Endothelial cell of umbilical vein (primary cell): Measurements from ENCODE around the gene R3HCC1L. TPM values are rescaled to one million over a fixed set of nuclear protein-coding genes. Genes with fewer than 3 reads are reported as not detected.
"Not testable (repeated sequence)": the region's sequence is repeated elsewhere in the genome, so short reads cannot be mapped to it uniquely, and the experiment has no call there.

Experiments
- BruUV-seq: library from RNA; stranded (reverse); fragments of 400-500 nt; replicated peaks from 2 replicates; lab custom pipeline; 2021; lab: Mats Ljungman, UMichigan
- CTCF ChIA-PET: fragments of 300-600, 350-600 bp; sonication (Branson Sonifier 250); formaldehyde crosslinking; loops from one replicate; lab custom pipeline; 2021; ENCODE audit warnings: antibody characterized with exemption, inconsistent platforms; lab: Charles Lee
- POLR2A ChIA-PET: fragments of 300-600, 350-600 bp; sonication (Branson Sonifier 250); formaldehyde crosslinking; loops from one replicate; lab custom pipeline; 2021; ENCODE audit warnings: antibody characterized with exemption, inconsistent platforms; lab: Charles Lee
- DNase-seq: peaks from one replicate; pipeline ENCODE4 v3.0.0-alpha.2; 2011; ENCODE audit warnings: low read depth, low spot score
- FAIRE-seq: peaks from 2 replicates; lab custom pipeline; 2011; peaks lifted over from hg19 to GRCh38; lab: Jason Lieb, UNC
- H2AFZ ChIP-seq: 2 replicates; pipeline ENCODE4 v1.6.0; 2012; ENCODE audit warnings: low read depth, low read length, control low read depth, inconsistent platforms
- H3K27ac ChIP-seq: 2 replicates; pipeline ENCODE4 v1.5.1; 2011; ENCODE audit warnings: low read depth, mild to moderate bottlenecking, control low read depth, low read length, moderate library complexity; ENCODE audit not compliant: insufficient read depth
- H3K27me3 ChIP-seq, 2 experiments: 2 replicates each; pipeline versions ENCODE4 v1.6.0 to v1.6.1; 2011; ENCODE audit warnings: low read length in 2 of 2, mixed read lengths in 1 of 2; ENCODE audit not compliant: control insufficient read depth in 2 of 2, insufficient read depth in 2 of 2
- H3K36me3 ChIP-seq, 2 experiments: 2 replicates in 1 of 2; 3 replicates in 1 of 2; pipeline ENCODE4 v1.5.1; 2011; ENCODE audit warnings: low read length in 2 of 2, mild to moderate bottlenecking in 1 of 2, moderate library complexity in 1 of 2; ENCODE audit not compliant: control insufficient read depth in 2 of 2, insufficient read depth in 2 of 2; ENCODE audit errors: extremely low read depth in 1 of 2
- H3K4me1 ChIP-seq: 3 replicates; pipeline ENCODE4 v1.5.1; 2011; ENCODE audit warnings: mild to moderate bottlenecking, low read length; ENCODE audit not compliant: control insufficient read depth, insufficient read depth; ENCODE audit errors: extremely low read depth
- H3K4me2 ChIP-seq: 2 replicates; pipeline ENCODE4 v1.6.1; 2011; ENCODE audit warnings: low read length, control low read depth, mixed read lengths; ENCODE audit not compliant: insufficient read depth
- H3K4me3 ChIP-seq, 3 experiments: fragments of 200-600 bp in 1 of 3; sonication (generic), shearing (Covaris generic) in 1 of 3; replicated peaks in 1 of 3; 2 replicates each; pipeline ENCODE4 v1.5.1; 2011 to 2016; ENCODE audit warnings: control low read depth in 3 of 3, low read length in 3 of 3, mild to moderate bottlenecking in 2 of 3, inconsistent platforms in 1 of 3, low read depth in 1 of 3, moderate library complexity in 1 of 3; ENCODE audit not compliant: insufficient read depth in 1 of 3
- H3K79me2 ChIP-seq: 2 replicates; pipeline ENCODE4 v1.6.0; 2012; ENCODE audit warnings: low read length, inconsistent platforms; ENCODE audit not compliant: control insufficient read depth, insufficient read depth
- H3K9ac ChIP-seq: replicated peaks from 2 replicates; pipeline ENCODE3; 2011; ENCODE audit warnings: low read length, control low read depth; ENCODE audit not compliant: insufficient read depth; ENCODE audit errors: extremely low read depth
- H3K9me1 ChIP-seq: replicated peaks from 3 replicates; pipeline ENCODE4 v1.6.0; 2011; ENCODE audit warnings: mild to moderate bottlenecking, low read length; ENCODE audit not compliant: control insufficient read depth, insufficient read depth; ENCODE audit errors: extremely low read depth
- H3K9me3 ChIP-seq: replicated peaks from 2 replicates; pipeline ENCODE4 v1.5.1; 2012; ENCODE audit warnings: low read length, inconsistent platforms; ENCODE audit not compliant: control insufficient read depth, insufficient read depth
- H4K20me1 ChIP-seq: replicated peaks from 2 replicates; pipeline ENCODE3; 2011; ENCODE audit warnings: mild to moderate bottlenecking, low read length; ENCODE audit not compliant: control insufficient read depth, insufficient read depth; ENCODE audit errors: extremely low read depth
- CTCF ChIP-seq, 2 donors: IDR thresholded peaks; 1 replicate in 1 of 2; 2 replicates in 1 of 2; pipeline ENCODE4 v1.5.1; 2011; ENCODE audit warnings: low read length in 2 of 2, mild to moderate bottlenecking in 2 of 2, moderate library complexity in 2 of 2, control low read depth in 1 of 2, inconsistent platforms in 1 of 2, low read depth in 1 of 2; ENCODE audit not compliant: insufficient read depth in 1 of 2; ENCODE audit errors: extremely low read depth in 1 of 2
- EZH2 ChIP-seq: IDR thresholded peaks from 2 replicates; pipeline ENCODE4 v1.6.1; 2012; ENCODE audit warnings: borderline replicate concordance, low read depth, mild to moderate bottlenecking, moderate library complexity, low read length, inconsistent platforms; ENCODE audit not compliant: severe bottlenecking
- FOS ChIP-seq: IDR thresholded peaks from 2 replicates; pipeline ENCODE4 v1.6.1; 2011; ENCODE audit warnings: mild to moderate bottlenecking, low read length, moderate library complexity, borderline replicate concordance; ENCODE audit not compliant: insufficient read depth
- GATA2 ChIP-seq: IDR thresholded peaks from 2 replicates; pipeline ENCODE4 v1.7.0; 2011; ENCODE audit warnings: low read depth, mild to moderate bottlenecking, moderate library complexity, mixed read lengths, low read length; ENCODE audit not compliant: insufficient read length, insufficient read depth
- JUN ChIP-seq: IDR thresholded peaks from 2 replicates; pipeline ENCODE4 v1.6.1; 2011; ENCODE audit warnings: borderline replicate concordance, low read depth; ENCODE audit not compliant: insufficient read length, insufficient read depth
- MAX ChIP-seq: IDR thresholded peaks from 2 replicates; pipeline ENCODE4 v1.6.1; 2011; ENCODE audit not compliant: insufficient read depth, insufficient read length
- MYC ChIP-seq: IDR thresholded peaks from one replicate; pipeline ENCODE4 v1.6.1; 2011; ENCODE audit warnings: mild to moderate bottlenecking, low read depth, low read length
- POLR2A ChIP-seq: IDR thresholded peaks from 2 replicates; pipeline ENCODE4 v1.6.1; 2012; ENCODE audit warnings: low read depth, mild to moderate bottlenecking, control low read depth, low read length
- POLR2AphosphoS5 ChIP-seq: IDR thresholded peaks from 2 replicates; pipeline ENCODE4 v1.6.1; 2012; ENCODE audit warnings: low read depth, mild to moderate bottlenecking, control low read depth, low read length, moderate library complexity; ENCODE audit not compliant: insufficient read depth
- dilution Hi-C: fragments of 300-500 bp; cut with MboI; formaldehyde crosslinking; loops from one replicate; pipeline ENCODE4 v1.15.0; 2019; ENCODE audit warnings: low sequenced_read_pairs; ENCODE audit not compliant: extremely low pct_ligation_motif_present
- intact Hi-C: fragments of 100-400 bp; cut with micrococcal nuclease; formaldehyde crosslinking; loops from one replicate; pipeline ENCODE4 v1.10.0; 2022
- polyA plus RNA-seq, 4 experiments: library from polyadenylated mRNA; depleted of rRNA in 3 of 4; stranded (reverse) in 3 of 4; unstranded in 1 of 4; fragments of >200 nt; gene quantifications; 2 replicates each; pipeline versions ENCODE4 v1.2.1 to v1.2.3, GENCODE V29; 2011 to 2012; ENCODE audit warnings: missing spikeins in 1 of 4
- total RNA-seq: library from RNA; stranded (reverse); gene quantifications from 2 replicates; pipeline ENCODE4 v1.2.3, GENCODE V29; 2021

The R3HCC1L gene
- total and polyA plus RNA-seq, 2 donors (not counting 3 experiments of a cell fraction or from before 2014, with no cell fraction given) = 6.3 to 12.4 TPM

- H3K27ac ChIP-seq = peak overlapping the region; percentile 76
- peak overlapping the region; percentile 52 to 77 (median 74) for H3K4me3 ChIP-seq
- peak overlapping the region; percentile 79 for H3K4me2 ChIP-seq
- DNase-seq (peak; percentile 31), FAIRE-seq (no peak)
- ChIA-PET POLR2A (interaction anchor here (0.7 kb wide), 1 partner anchor 103 kb away, joined by 3 read pairs; no protein-coding TSS in a partner anchor), CTCF (interaction anchor here (1.2 to 1.7 kb wide), 3 partner anchors 33 to 332 kb away, joined by 4 to 7 read pairs (median 6); no protein-coding TSS in a partner anchor)
- peaks cover 6% of the 10 kb centered on the region for H3K4me1 ChIP-seq
- peaks cover 6% of the 10 kb centered on the region for H4K20me1 ChIP-seq
- BruUV-seq = no TSS peak
- peak overlapping the region; percentile 82 for H3K9ac ChIP-seq
- no peaks in the 10 kb centered on the region for H3K9me3 ChIP-seq
- intact Hi-C loops (no loop called here), dilution Hi-C loops (no loop called here)
- no peaks in the 10 kb centered on the region for H3K9me1 ChIP-seq
- no peaks in the 10 kb centered on the region for H3K27me3 ChIP-seq
- no peaks in the 10 kb centered on the region for H3K36me3 ChIP-seq
- peaks cover 48% of the 10 kb centered on the region for H3K79me2 ChIP-seq
- TF ChIP-seq FOS = no peak
- no peak for TF ChIP-seq EZH2
- TF ChIP-seq CTCF (IDR thresholded peaks at IDR 0.05; ENCODE audit: extremely low read depth in 1 of 2, insufficient read depth in 1 of 2, low read depth in 1 of 2, low read length in 2 of 2) = no peak
- TF ChIP-seq POLR2AphosphoS5 = no peak
- TF ChIP-seq GATA2 = no peak
- no peak for TF ChIP-seq POLR2A
- no peak for TF ChIP-seq MYC
- TF ChIP-seq JUN = no peak
- TF ChIP-seq MAX = no peak
- H2AFZ ChIP-seq = peak overlapping the region; percentile 59
Observed at GRCh38 chr10:98135222-98135899, 904 bp downstream of the R3HCC1L start.

GRCh38 chr10:98136775-98137174 is 2.3 kb downstream of the R3HCC1L start:
- H3K9me3 ChIP-seq, dilution Hi-C loops, FAIRE-seq, BruUV-seq, H3K4me3 ChIP-seq, POLR2A ChIA-PET, H3K9me1 ChIP-seq, H3K36me3 ChIP-seq, DNase-seq, H3K27me3 ChIP-seq, intact Hi-C loops, H3K9ac ChIP-seq, H3K4me1 ChIP-seq, H3K4me2 ChIP-seq, H3K27ac ChIP-seq, H2AFZ ChIP-seq: not testable (repeated sequence)
- peaks cover 60% of the 10 kb centered on the region for H3K79me2 ChIP-seq
- CTCF ChIA-PET = interaction anchor here (0.6 kb wide), 1 partner anchor 47 kb away, joined by 4 read pairs; no protein-coding TSS in a partner anchor
- H4K20me1 ChIP-seq = peaks cover 14% of the 10 kb centered on the region
